Measurements from ENCODE around the gene SF3B3.
A peak's percentile ranks its signal among the peaks of the same experiment; 100 is the strongest.
"Not testable (repeated sequence)": the region's sequence is repeated elsewhere in the genome, so short reads cannot be mapped to it uniquely, and the experiment has no call there.

SF3B3 gene

GRCh38 chr16:70569752-70570151, 46.1 kb downstream of the SF3B3 start:
- no peak for DNase-seq

GRCh38 chr16:70570967-70571570, 47.5 kb downstream of the SF3B3 start:
- no peak for DNase-seq

GRCh38 chr16:70571623-70572022, 48.0 kb downstream of the SF3B3 start:
- no peak for DNase-seq

DNA sequence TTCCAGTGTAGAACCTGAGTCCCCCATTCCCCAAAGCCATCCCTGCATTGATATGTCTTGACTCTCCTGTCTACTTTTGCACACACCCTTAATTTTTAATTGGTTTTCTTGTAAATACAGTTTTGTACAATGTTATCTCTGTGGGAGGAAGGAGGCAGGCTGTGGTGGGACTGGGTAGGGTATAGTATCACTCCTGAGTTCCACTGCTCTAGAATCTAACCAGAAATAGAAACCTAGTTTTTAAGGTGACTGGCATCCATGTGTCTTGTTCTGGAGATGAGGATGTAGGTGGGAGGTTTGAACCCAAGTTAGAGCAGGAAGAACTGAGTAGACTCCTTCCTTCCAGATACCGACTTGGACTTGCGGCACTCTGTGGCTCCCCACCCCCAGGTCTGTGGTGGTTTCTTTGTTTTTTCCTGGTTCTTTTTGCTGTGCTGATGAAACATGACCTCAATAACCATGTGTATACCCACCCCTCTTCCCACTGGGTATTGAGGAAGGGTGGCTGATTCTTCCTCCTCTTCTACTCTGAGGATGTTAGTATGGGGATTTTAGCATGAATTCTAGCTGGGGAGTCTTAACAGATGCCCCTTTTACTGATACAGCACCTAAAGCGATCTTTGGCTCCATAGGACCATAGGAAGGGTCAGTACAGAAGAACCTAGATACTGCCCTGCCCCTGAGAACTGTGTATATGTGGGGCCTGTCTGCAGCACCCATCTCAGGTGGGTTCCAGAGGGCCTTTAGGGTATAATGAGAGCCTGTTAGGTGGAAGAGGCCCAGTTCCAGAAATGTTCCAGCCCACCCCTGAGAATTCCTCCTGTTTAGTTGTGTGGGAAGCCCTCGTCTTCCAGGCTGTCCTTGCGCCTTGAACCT, 48.7 kb downstream of the SF3B3 start:
- no peak for DNase-seq

GRCh38 chr16:70572926-70573270, 49.3 kb downstream of the SF3B3 start:
- no peak for DNase-seq

- no peak for DNase-seq
Measured at GRCh38 chr16:70573451-70574121, 50.0 kb downstream of the SF3B3 start.

GRCh38 chr16:70574595-70575271, 51.1 kb downstream of the SF3B3 start:
- no peak for DNase-seq

DNA sequence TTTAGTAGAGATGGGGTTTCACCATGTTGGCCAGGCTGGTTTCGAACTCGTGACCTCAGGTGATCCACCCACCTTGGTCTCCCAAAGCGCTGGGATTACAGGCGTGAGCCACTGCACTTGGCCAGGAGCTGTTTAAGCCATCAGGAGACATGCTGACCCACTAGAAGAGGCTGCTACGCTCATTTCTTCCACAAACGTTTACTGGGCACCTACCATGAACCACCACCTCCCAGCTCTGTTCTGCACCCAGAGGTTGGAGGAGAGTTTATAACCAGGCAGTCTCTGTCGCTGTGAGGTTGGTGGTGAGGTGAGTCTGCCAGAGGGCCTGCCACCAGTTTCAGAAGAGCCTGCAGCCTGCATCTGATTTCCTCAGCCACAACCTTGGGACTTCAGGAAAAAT, 51.8 kb downstream of the SF3B3 start:
- peak; percentile 25 for DNase-seq

- DNase-seq = peak; percentile 41
Measured at GRCh38 chr16:70576431-70577255, 53.0 kb downstream of the SF3B3 start.

DNA sequence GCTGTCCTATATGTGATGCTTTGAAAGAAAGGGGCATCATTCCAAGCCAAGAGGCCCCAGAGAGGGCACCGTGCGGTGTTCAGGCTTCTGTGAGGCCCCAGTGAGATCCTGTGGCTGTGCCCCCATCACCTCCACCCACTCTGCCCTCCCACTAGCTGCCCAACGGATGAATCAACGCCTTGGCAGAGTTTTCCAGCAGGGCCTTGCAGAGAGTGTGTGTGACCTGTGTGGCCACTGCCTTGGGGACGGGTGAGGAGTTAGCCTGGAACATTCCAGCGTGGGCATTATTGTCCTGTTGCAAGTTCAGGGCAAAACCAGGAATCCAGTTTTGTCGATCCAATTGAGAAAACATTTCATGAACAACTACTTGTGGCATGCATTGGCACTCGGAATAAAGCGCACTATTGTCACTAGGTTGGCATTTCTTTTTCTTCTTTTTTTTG, 53.7 kb downstream of the SF3B3 start:
- DNase-seq = no peak

DNA sequence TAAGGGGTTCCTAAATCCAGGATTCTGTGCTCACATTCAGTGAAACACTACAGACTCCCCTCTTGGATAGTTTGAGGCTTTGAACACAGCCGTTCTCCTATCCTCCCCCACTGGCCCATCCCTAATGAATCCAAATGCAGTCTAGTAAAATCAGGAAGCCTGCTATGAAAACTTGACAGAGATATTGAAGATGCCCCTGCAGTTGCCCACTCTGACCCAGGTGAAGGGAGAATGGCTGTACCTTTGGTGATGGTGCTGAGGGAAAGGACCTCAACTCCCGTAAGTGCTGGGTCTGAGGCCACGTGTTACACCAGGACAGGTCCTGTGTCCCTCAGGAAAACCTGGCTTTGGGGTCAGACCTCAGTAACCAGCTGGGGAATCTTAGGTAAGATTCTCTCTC, 54.4 kb downstream of the SF3B3 start:
- peak; percentile 26 for DNase-seq

DNA sequence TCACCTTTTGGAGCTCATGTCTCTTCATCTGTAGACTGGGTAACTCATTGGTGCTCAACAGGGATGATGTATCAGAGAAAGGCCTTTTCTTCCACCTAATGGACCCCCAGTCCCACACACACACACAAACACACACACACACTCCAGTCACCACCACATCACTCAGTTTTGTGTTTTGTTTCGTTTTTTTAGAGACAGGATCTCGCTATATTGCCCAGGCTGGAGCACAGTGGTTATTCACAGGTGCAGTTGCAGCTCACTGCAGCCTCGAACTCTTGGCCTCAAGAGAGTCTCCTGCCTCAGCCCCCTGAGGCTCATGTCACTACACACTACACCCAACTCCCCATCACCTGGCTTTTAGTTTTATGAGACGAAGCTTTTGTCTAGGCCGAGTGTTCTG, 55.6 kb downstream of the SF3B3 start:
- no peak for DNase-seq

GRCh38 chr16:70579648-70580630, 56.3 kb downstream of the SF3B3 start:
- no peak for DNase-seq

GRCh38 chr16:70582280-70582978, 58.8 kb downstream of the SF3B3 start:
- peak; percentile 23 for DNase-seq

GRCh38 chr16:70586731-70587130, 63.1 kb downstream of the SF3B3 start:
- DNase-seq = no peak

DNA sequence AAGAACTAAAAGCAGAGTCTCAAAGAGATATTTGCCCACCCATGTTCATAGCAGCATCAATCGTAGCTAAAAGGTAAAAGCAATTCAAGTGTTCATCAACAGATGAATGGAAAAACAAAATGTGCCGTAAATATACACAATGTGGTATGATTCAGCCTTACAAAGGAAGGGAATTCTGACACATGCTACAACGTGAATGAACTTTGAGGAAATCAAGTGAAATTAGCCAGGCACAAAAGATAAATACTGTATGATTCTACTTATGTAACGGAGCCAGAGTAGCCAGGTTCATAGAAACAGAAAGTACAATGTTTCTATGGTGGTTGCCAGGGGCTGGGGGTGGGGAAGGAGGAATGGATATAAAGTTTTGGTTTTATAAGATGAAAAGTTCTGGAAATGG, 64.9 kb downstream of the SF3B3 start:
- DNase-seq = no peak

- DNase-seq = not testable (repeated sequence)
Measured at GRCh38 chr16:70589416-70589815, 65.8 kb downstream of the SF3B3 start.

GRCh38 chr16:70589998-70590471, 66.4 kb downstream of the SF3B3 start:
- no peak for DNase-seq

GRCh38 chr16:70590722-70591415, 67.3 kb downstream of the SF3B3 start:
- no peak for DNase-seq

GRCh38 chr16:70591615-70592014, 68.0 kb downstream of the SF3B3 start:
- DNase-seq = no peak

Measured in NCI-H82 (cell line).